GM04504 (cell line): Measurements from ENCODE around the gene DPH7.
"Not testable (repeated sequence)": the region's sequence is repeated elsewhere in the genome, so short reads cannot be mapped to it uniquely, and the experiment has no call there.

Experiments
- DNase-seq: peaks from one replicate; pipeline ENCODE4 v3.0.0-alpha.2; 2012; ENCODE audit warnings: low read depth

The DPH7 gene

GRCh38 chr9:137545123-137545522, 33.6 kb downstream of the DPH7 start:
- DNase-seq: no peak

GRCh38 chr9:137544176-137544760, 34.5 kb downstream of the DPH7 start:
- no peak for DNase-seq

- no peak for DNase-seq
These were observed 35.3 kb downstream of the DPH7 start for GRCh38 chr9:137543237-137543963.

- no peak for DNase-seq
These were observed 36.2 kb downstream of the DPH7 start for GRCh38 chr9:137542486-137542885.

GRCh38 chr9:137540536-137540935, 38.2 kb downstream of the DPH7 start:
- no peak for DNase-seq

DNA sequence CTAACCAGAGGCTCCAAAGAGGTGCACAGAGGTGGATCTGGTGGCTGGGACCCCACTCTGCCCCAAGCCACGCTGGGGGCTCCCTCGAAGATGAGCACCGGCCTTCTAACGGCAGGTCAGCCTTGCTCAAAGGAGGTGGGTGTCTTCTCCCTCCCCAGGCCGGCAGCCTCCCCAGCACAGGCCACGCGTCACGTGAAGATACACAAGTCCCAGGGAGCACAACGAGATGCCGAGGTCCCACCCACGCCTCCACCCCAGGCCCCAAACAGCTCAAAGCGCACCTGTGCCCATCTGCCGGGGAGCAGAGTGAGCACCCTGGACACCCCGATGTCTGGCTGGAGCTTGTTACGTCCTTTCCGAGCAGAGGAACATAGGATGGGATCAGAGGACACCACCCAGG, 40.7 kb downstream of the DPH7 start:
- no peak for DNase-seq

GRCh38 chr9:137536594-137537131, 42.1 kb downstream of the DPH7 start:
- DNase-seq: not testable (repeated sequence)

DNA sequence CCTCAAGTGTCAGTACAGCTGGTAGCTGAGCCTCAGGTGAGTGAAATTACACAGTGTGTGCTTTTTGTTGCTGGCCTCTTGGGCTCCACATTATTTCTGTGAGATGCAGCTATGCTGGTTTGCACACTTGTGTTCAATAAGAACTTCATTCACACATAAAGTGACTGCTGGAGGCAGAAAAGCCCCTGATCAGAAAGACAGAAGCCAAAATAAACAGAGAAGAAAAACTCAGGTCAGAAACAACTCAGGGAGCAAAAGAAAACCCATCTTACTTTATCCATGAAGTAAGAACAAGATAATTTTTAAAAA, 43.7 kb downstream of the DPH7 start:
- DNase-seq: no peak

- peak; percentile 31 for DNase-seq
These were observed 44.2 kb downstream of the DPH7 start for GRCh38 chr9:137534256-137535119.

DNA sequence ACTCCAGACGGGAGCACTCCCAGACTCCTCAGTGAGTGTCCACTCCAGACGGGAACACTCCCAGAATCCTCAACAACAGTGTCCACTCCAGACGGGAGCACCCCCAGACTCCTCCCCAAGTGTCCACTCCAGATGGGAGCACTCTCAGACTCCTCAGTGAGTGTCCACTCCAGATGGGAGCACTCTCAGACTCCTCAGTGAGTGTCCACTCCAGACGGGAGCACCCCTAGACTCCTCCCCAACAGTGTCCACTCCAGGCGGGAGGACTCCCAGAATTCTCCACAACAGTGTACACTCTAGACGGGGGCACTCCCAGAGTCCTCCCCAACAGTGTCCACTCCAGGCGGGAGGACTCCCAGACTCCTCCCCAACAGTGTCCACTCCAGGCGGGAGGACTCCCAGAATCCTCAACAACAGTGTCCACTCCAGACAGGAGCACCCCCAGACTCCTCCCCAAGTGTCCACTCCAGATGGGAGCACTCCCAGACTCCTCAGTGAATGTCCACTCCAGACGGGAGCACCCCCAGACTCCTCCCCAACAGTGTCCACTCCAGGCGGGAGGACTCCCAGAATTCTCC, 45.7 kb downstream of the DPH7 start:
- DNase-seq: not testable (repeated sequence)

DNA sequence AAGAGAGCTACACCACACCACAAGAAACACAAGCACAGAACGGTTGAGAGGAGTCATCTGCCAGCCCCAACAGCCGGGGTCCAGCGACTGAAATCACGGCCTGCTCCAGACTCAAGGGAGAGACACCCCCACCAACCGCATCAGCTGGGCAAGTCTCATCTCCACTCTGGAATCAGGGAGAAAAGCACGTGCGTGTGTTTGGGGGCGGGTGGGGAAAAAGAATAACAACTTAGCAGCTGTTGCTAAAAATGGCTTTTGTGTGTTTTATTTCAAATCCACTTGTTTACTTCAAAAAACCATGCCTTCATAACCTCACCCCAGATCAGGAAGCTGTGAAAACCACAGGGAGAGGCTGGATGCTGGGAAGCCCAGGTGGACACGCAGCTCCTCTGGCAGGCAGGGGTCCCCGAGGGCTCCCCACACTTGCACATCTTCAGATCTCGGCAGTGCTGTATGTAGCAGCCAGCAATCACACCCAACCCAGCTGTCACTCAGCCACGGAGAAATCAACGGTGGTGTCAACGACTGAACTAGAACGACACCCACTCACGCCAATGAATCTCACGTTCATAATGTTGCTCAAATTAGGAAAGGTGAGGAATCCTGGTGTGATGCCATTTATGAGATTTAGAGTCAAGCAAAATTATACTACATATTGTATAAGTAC, 47.5 kb downstream of the DPH7 start:
- DNase-seq: no peak

DNA sequence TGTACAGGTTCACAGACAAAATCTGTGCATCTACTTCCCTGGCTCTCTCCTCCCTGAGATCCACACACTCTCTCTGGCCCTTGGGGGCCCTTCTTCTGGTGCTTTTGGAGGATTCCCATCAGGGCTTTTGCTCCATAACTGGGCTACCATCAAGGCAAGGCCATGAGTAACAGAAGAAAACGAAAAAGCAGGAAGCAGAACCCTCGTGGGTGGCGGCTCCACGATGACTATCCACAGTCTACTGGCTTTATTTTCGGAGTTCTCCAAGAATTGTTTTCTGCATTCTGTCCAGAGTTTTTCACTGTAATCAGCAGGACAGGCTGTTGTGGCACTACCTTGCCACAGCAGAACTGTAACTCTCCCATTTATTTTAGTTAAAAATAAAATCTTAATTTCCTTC, 48.4 kb downstream of the DPH7 start:
- DNase-seq: no peak

- DNase-seq: no peak
These were observed 53.8 kb downstream of the DPH7 start for GRCh38 chr9:137524981-137525317.

DNA sequence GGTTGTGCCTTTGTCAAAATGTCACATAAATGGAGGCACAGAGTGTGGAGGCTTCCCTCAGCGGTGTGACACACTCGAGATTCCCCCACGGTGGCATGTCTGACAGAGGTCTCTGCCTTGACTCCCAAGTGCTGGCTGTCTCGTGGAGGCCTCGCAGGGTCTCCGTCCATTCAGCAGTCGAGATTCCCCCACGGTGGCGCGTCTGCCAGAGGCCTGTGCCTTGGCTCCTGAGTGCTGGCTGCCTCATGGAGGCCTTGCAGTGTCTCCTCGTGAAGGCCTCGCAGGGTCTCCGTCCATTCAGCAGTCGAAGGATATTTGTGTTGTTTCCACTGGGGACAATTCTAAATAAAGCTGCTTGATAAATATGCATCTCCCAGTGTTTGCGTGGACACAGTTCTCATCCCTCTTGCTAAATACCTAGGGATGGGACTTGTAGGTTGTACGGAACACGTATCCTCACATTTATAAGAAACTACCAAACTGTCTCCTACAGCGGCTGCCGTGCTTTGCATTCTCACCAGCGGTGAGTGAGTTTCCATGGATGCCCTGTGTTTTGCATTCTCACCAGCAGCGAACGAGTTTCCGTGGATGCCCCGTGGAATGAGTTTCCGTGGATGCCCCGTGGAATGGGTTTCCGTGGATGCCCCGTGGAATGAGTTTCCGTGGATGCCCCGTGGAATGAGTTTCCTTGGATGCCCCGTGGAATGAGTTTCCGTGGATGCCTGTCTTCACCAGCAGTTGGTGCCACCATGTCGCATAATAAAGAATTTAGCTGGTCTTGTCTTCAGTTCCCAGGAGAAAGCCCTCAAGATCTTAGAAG, 54.4 kb downstream of the DPH7 start:
- no peak for DNase-seq

DNA sequence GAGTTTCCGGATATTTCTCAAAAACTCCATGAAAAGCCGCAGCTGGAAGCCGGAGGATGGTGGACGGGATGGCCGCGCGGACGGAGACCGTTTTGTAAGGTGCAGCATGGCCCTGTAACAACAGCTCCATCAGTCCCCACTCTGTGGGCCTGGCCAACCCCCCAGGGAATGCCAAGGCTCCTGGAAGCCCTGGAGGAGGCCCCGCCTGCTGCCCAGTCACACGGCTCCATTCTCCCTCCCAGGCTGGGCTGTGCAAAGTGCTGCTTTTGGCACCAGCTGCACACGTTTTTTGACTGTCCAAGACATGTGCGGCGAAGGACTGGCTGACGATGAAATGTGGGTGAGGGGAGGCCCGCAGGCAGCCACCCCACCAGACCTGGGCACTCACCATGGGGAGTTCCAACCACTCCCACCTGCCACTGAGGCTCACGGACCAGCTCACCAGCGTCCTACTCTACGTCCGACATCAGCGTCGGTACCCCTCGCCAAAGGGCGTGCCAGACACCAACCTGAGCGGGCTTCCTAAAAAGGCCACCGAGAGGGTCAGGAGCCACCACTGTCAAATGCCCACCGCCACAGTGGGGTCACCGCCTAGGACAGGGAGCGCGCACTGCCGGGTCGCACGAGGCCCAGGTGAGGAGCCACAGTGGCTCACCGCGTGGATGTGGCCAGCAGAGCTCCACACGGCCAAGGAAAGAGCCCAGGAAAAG, 55.8 kb downstream of the DPH7 start:
- no peak for DNase-seq

- no peak for DNase-seq
These were observed 57.2 kb downstream of the DPH7 start for GRCh38 chr9:137521405-137521985.

GRCh38 chr9:137520614-137521404, 57.9 kb downstream of the DPH7 start:
- no peak for DNase-seq

- DNase-seq: no peak
These were observed 59.2 kb downstream of the DPH7 start for GRCh38 chr9:137519553-137519952.
